GM15510 (cell line): Measurements from ENCODE around the gene SCN4B.

Source experiments
- POLR2A ChIP-seq: IDR thresholded peaks from 3 replicates; pipeline ENCODE4 v1.6.1; 2011; ENCODE audit warnings: borderline replicate concordance; ENCODE audit not compliant: insufficient read length; ENCODE audit errors: extremely low read depth

Gene SCN4B

DNA sequence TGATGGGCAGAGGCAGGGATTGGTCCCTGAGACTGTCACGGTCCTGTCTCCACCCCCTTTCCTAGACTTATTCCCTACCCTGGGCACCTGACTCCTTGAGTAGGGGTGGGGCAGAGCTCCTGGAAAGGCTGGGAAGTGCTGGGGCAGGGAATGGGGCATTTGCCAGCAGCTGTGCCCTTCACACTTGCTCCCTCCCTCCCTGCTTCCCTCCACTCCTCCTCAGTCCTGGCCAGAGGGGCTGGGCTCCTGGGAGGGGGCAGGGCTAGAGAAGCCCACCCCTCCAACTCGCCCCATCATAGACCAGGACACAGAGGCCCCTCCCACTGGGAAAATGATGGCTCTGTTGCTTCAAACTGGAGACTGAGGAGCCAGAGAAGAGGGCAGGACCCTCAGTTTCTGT is 12.3 kb upstream of the SCN4B start:
- TF ChIP-seq POLR2A = no peak

DNA sequence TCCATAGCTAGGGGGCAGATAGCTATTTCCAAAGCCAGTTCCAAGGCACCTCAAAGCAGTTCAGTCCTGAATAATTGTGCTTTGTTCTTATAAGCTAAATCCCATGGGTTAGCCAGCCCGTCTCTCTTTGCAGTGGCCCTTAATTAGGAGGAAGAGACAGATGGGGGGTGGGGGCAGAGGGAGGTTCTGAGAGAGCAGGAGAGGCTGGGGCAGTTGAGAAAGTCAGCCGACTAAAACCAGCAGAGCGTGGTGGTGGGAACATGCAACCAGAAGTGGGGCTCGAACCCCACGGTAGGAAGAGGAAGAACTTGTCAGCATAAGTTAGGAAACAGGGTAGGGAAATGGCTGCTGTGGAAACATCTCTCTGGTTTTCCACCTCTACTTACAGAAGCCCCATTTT is 10.9 kb upstream of the SCN4B start:
- no peak for TF ChIP-seq POLR2A

DNA sequence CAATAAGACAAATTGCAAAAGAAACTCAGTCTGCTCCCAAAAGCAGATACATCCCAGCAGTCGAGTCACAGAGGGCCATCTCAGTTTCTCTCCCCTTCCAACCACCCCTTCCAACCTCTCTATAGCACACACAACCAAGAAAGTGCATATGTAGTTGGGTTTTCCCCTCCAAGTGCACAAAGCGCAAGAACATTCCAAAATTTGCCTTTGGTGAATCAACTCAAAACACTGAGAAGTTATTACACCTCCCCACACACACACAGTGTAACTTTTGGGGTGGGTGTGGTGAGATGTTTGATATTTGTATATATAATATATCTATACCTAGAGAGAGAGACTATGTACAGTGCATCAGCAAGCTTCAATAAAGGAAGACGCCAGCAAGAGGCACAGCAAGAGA is 10.2 kb upstream of the SCN4B start:
- TF ChIP-seq POLR2A = no peak

DNA sequence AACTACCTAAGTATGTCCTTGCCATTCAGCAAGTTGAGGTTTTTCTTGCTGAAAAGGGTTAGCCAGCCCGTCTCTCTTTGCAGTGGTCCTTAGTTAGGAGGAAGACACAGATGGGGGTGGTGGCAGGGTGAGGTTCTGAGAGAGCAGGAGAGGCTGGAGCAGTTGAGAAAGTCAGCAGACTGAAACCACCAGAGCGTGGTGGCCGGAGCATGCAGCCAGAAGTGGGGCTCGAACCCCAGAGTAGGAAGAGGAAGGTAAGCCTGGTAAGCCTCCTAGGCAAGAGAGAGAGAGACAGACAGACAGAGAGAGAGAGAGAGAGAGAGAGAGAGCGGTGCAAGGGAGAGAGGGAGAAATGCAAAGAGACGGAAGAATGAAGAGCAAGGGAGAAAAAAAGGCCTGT is 9.2 kb upstream of the SCN4B start:
- no peak for TF ChIP-seq POLR2A

DNA sequence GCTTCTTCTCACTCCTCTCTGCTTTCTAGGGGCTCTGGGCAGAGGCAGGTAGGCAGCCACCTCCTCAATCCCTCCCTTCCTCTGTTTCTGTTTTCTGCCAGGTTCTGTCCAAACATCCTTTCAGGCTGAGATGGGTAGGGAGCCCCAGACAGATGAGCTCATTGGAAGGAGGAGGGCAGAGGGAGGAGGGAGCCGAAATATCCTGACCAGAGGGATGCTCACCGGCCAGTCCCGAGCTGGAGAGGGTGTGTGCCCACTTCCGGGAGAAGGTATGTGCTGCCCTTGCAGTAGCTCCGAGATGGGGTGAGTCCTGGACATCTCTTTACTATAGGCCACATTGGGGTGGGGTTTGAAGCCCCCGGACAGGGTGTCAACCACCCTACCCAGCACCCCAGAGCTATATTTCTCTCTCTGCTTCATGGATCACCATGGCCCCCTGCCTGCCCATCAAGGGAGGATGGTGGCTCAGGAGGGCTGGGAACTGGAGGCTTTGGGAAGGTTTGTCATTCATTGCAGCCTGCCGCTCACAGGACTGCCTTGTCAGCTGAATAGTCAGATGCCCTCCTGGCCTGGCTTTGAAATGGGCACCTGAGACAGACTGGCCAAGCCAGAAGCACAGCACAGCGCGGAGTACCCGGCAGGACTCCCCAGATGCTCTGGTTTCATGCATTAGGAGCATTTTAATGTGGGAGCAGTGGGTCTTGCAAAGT is 4.7 kb upstream of the SCN4B start:
- no peak for TF ChIP-seq POLR2A

DNA sequence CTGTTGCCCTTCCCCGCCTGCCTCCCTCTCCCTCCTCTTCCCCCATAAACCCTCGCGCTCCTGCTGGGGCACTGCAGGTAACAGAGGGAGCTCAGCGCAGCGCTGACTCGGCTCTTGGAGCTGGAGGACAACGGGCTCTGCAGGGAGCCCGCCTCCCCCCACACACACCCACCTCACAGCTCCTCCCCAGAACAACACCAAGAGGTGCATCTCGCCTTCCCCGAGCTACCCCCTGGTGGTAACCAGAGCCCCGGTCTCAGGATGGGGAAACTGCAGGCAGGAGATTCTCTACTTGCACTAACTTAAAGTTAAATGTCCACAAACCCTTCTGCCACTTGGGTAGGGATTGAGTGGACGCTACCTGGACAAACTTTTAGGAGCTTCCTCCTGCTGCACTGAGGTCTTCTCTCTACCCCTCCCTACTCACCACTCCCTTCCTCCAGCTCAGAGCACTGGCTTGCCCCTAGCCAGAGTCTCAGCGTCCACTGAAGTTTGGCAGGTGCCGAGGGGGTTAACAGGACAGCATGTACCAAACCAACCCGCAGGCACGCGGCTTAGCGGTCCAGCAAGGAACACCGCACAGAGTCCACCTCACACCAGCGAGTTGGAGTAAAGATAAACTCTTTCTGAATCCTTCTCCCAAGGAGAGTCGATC is 4.0 kb upstream of the SCN4B start:
- no peak for TF ChIP-seq POLR2A

DNA sequence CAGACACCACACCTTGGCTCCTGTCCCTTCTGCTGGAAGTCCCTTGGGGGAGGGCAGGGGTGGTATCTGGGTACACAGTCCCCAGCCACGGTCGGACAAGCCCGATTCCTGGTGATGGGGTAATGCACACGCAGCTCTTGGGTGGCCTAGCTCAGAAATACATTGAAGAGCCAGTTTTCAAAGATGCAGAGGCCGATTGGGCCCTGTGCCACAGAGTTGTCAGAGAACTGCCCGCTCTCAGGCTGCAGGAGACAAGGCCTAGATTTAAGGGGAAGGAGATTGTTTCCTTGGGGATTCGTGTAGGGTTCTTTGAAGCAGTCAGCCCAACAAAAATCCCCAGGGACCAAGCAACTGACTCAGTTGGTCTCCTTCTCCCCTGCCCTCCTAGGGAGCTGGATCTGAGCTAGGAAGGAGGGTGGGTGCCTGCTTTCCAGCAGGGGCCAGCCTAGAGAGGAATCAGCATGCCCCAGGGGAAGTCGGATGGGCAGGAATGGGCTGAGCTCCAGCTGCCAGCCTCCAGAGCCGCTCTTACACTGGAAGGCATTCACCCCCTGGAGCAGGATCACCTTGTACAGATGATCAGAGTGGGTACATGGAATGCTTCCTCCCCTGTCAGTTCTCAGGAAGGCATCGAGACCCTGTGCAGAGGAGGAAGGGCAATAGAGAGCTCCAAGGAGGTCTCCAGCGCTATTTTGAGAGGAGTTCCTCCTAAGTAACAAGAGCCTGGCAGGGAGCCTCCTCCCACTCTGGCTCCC is 3.3 kb upstream of the SCN4B start:
- TF ChIP-seq POLR2A = no peak

DNA sequence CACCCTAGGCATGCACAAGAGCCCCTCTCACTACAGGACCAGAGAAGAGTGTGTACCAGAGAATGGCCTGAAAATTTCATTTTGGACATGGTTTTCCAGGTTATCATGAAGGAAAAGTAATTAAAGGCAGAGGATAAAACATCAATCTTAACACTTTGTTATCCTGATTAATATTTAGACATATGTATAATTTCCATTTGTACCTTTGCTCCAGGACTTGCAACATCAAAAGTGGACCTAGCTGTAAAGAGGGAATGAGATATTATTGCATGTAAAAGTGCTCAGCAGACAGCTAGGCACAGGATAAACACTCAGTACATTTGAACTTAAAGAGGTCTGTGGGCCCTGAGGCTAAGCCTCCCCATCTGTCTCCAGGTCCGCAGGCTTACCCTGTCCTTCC is 2.0 kb upstream of the SCN4B start:
- TF ChIP-seq POLR2A = no peak

DNA sequence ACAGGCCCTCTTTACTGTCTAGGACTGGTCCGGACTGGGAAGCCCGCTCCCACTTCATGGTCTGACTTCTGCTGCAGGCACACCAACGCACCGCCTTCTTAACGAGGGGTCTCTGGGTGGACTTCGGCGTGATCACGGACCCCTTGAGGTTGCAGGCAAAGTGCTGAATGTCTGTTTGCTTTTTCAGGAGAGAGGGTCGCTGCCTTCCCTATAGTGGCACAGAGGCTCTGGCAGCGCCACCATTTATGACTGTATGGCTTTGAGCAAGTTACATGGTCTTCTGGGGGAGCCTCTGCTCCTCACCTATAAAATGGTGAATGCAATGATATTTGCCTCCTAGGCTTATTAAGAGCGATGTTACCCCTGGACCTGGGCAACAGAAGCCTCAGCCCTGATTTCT is 1.4 kb upstream of the SCN4B start:
- no peak for TF ChIP-seq POLR2A

DNA sequence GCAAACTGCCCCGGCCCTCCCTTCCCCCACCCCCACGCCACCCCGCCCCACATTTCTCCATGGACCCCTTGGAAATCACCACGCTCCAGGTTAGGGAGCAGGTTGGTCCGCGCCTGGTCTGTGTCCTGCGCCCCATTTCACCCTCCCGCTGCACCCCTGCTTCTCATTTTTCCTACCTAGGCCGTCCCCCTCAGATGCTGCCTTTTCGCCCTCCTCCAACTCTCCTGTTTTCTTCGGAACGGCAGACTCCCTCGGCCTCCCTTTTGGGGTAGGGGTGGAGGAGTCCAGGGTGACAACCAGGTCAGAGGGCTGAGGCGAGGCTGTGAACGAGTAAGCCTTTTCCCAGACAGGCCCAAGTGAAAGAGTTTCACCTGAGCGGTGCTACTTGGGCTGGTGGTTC is 893 bp upstream of the SCN4B start:
- no peak for TF ChIP-seq POLR2A

DNA sequence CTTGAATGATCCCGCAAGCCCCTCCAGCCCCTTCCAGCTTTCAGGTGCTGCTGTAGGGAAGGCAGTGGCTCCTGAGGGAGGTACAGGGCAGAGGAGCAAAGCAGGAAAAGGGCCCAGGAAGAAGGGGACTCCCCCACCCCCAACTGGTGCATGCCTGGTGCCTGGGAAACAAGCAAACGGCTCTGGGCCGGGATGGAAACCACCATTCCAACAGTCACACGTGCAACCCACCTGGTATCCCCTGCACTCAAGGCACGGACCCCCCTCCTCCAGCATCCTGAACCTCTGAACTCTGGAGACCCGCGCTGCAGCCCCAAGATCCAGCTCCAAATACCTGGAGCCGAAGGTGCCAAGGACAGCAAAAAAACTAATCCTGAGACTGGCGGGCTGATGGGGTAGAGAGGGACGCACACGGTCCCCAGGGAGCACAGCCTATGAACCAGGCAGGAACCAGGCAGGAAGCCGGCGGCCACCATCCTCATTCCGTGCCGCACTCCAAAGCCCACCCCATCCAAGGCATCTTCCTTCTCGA is 537 bp downstream of the SCN4B start:
- TF ChIP-seq POLR2A = no peak

DNA sequence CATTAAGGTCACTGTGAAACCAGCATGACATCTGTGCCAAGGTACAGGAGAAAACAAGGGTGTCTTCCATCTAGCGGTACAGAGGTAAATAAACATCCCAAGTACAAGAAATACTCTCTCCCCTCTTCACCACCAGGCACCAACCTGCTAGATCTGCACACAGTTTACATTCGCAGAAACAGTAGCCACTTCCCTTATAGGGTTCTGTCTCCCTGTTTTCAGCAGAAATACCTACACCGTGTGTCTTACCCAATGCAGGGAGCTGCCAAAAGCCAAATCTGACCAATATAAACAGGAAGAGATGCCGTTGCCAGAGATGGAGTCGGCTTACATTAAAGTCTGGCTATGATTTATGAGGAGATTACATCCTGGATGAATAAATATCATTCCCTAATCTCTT is 1.2 kb downstream of the SCN4B start:
- TF ChIP-seq POLR2A = no peak

DNA sequence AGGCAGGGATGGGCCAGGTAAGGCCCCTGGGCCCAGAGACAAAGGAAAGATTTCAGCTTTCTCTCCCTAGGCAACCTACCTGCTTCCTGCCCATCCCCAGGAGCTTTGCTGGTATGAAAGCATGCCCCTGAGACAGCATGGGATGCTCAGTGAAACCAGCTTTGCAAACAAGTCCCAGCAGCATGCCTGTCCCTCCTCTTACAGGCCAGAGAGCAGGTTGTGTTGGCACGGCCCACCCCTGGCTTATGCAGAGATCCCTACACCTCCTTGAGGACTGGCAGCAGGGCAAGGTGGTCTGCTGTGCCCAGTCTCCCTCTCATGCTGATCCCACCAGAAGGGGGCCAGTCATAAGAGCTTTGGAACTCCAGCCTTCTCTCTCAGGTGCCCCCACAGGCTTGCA is 3.1 kb downstream of the SCN4B start:
- TF ChIP-seq POLR2A = no peak

DNA sequence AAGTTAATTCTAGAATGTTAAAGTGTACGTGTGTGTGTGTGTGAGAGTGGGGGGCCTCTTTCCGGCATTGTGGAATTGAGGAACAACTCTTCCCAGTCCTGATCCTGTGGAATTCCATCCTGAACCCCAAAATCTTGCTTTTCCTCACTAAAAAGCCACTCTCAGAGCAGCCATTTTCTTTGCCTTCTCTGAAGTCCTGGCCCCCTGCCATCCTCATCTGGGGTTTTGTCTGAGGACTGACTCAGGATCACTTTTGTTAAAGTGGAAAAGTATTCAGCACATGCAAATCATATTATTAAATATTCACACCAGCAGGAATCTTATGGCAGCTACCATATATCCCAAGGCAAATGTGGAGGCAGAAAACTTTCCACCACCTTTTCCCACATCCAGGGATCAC is 3.8 kb downstream of the SCN4B start:
- no peak for TF ChIP-seq POLR2A

DNA sequence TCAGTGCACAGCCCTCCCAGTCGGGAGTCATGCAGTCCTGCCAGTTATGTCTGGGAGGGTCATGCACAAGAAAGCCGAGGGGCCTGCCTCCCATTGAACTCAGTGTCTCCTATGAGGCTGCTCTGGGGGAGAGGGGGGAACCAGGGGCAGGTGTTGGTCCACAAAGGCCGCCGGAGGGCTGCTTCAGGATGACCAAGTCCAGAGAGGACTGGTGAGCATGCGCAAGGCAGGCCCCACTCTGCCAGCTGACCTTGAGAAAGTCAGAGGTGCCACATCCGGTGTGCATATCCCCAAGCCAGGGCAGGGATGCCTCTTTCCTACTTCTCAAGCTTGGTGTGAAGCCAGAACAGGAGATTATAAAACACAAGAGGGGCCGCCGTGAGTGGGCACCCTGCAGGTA is 4.4 kb downstream of the SCN4B start:
- no peak for TF ChIP-seq POLR2A

DNA sequence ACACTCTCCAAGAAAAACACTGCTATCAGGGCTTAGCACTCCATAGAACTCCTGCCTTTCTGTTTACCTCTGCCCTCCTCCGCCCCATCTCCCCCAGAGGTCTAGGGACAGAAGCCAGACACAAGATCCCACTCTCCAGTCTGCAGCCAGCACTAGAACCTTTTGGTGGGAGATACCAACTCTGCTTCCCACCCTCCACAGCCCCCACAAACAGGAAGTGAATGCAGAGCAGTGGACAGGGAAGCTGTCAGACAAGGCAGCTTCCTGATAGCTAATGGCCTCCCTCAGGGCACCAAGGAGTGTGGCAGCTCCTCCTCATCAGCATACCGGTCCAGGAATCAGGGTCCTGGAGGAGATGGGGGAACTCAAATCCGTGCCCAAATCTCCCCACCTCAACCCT is 5.1 kb downstream of the SCN4B start:
- no peak for TF ChIP-seq POLR2A

DNA sequence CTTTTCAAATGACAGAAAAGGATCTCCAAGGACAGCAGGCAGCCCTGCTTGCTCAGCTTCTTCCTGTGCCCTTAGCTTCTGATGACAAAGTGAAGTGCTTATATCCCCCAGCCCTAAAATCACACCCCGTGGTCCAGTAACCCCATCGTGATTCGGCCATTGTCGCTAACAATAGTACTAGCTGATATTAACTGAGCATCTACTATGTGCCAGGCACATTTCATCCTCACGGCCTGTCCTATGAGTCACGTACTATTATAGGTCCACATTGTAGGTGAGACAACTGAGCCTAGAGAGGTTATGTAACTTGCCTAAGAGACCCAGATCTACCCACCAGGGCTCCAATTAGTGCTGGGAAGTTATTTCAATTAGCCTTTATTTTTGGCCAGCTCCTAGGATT is 6.1 kb downstream of the SCN4B start:
- TF ChIP-seq POLR2A = no peak
